Heart right ventricle (tissue), 16 donors: ENCODE results near the gene BEND7. TPM values are rescaled to one million over a fixed set of nuclear protein-coding genes. Genes with fewer than 3 reads are reported as not detected.

Source experiments
- ATAC-seq, 8 donors: fragments of 200-7000 bp; cut with Tn5 transposase; one replicate each; pipeline ENCODE4 v1.9.1; 2020; ENCODE audit warnings: mild to moderate bottlenecking in 8 of 8, moderate library complexity in 8 of 8, moderate number of reproducible peaks in 1 of 8
- DNase-seq, 2 donors: peaks; one replicate each; pipeline ENCODE4 v3.0.0-alpha.2; 2020
- H3K27ac ChIP-seq, 10 donors: fragments of 200-600 bp; sonication (generic) in 2 of 10; one replicate each; pipeline versions ENCODE4 v1.5.0 to v1.8.0; 2020 to 2022; ENCODE audit warnings: mild to moderate bottlenecking in 3 of 10
- H3K27me3 ChIP-seq, 7 donors: fragments of 200-600 bp; one replicate each; pipeline ENCODE4 v1.8.0; 2021 to 2022; ENCODE audit warnings: mild to moderate bottlenecking in 2 of 7
- H3K36me3 ChIP-seq, 9 donors: fragments of 200-600 bp; sonication (generic) in 1 of 9; one replicate each; pipeline versions ENCODE4 v1.5.0 to v1.8.0; 2020 to 2022; ENCODE audit warnings: mild to moderate bottlenecking in 2 of 9
- H3K4me1 ChIP-seq, 9 donors: fragments of 200-600 bp; sonication (generic) in 1 of 9; one replicate each; pipeline versions ENCODE4 v1.5.0 to v1.8.0; 2020 to 2022; ENCODE audit warnings: mild to moderate bottlenecking in 4 of 9
- H3K4me3 ChIP-seq, 10 donors: fragments of 200-600 bp; sonication (generic) in 2 of 10; one replicate each; pipeline versions ENCODE4 v1.5.0 to v1.8.0; 2020 to 2022; ENCODE audit warnings: mild to moderate bottlenecking in 7 of 10, moderate library complexity in 2 of 10
- H3K9me3 ChIP-seq, 11 donors: fragments of 200-600 bp in 10 of 11; sonication (generic) in 2 of 11; one replicate each; pipeline versions ENCODE4 v1.5.0 to v1.8.0; 2013 to 2022; ENCODE audit warnings: mild to moderate bottlenecking in 2 of 11, control low read depth in 1 of 11, moderate library complexity in 1 of 11
- CTCF ChIP-seq, 9 donors: fragments of 200-600 bp; sonication (generic) in 2 of 9; IDR thresholded peaks; one replicate each; pipeline versions ENCODE4 v1.5.0 to v1.8.0; 2021 to 2022; ENCODE audit warnings: antibody characterized with exemption in 9 of 9, mild to moderate bottlenecking in 5 of 9, moderate library complexity in 1 of 9
- WGBS, 2 donors: extraction: QIAGEN DNeasy Blood & Tissue Kit; methylation state at CpG; one replicate each; pipeline ENCODE4 v1.1.7; 2013; ENCODE audit warnings: inconsistent platforms in 1 of 2; 5-methylcytosine and 5-hydroxymethylcytosine counted together
- intact Hi-C, 10 donors: fragments of 100-400 bp; cut with DNase I; formaldehyde crosslinking; loops; one replicate each; pipeline versions ENCODE4 v1.11.1 to v1.14.2; 2022
- polyA plus RNA-seq, 2 donors: library from polyadenylated mRNA; stranded (reverse); fragments of 200-250 nt; gene quantifications; one replicate each; pipeline ENCODE4 v1.2.3, GENCODE V29; 2013
- total RNA-seq, 10 donors: library from RNA; stranded (reverse); fragmentation: NEBNext Ultra II Directional in 3 of 10; extraction: Animal tissue kit (Norgen Biotek cat#: 25700) in 3 of 10; gene quantifications; one replicate each; pipeline versions ENCODE4 v1.2.1 to v1.2.4, GENCODE V29; 2021 to 2023
- donor health status: Arrhythmogenic right ventricular cardiomyopathy.
- donor health status: ischemic (EF 13 %, LVEDD 7.1; RV severe dilation, severe dysfunction).
- donor health status: healthy with polysubstance abuse.
- donor health status: DM: no; HTN: yes; CAD: no.
- donor health status: DM: no; HTN: no; CAD: no.
- donor health status: ischemic (EF 25% LVEDD 6.9; RV normal size, moderate dysfunction).
- donor health status: ischemic (EF 25% LVEDD 5.7; RV mildly dilated, moderate dysfunction).
- donor health status: healthy.
- donor health status: DM: yes; HTN: yes; CAD: no.
- donor health status: Ischemic cardiomyopathy.
- donor health status: ischemic (EF 35%, LVEDD 5.7; RV mildly dilated, moderate dysfunction).
- donor health status: nonischemic (EF 11% LVEDD 7.7; RV severe dilation, severe dysfunction).
- donor health status: DM: yes; HTN: yes; CAD: no.
- donor health status: PGD.
- donor health status: ischemic (EF 29% LVEDD 5.4; RV normal size, mild dysfunction).
- donor health status: nonischemic (EF 23%, LVEDD 6.1; RV moderate dilation, normal function).

BEND7 gene
- total and polyA plus RNA-seq, 12 donors = 6.4 to 21.0 (median 12.5) TPM

GRCh38 chr10:13457958-13458686 lies 70.7 kb downstream of the BEND7 start:
- DNase-seq (no peak), ATAC-seq (no peak)
- no peaks in the 10 kb centered on the region for H3K4me1 ChIP-seq
- TF ChIP-seq CTCF (IDR thresholded peaks at IDR 0.05) = no peak
- intact Hi-C loops = no loop called here
- H3K27ac ChIP-seq = no peak overlapping the region
- no peak overlapping the region for H3K4me3 ChIP-seq
- no peaks in the 10 kb centered on the region for H3K27me3 ChIP-seq
- H3K9me3 ChIP-seq = no peaks in the 10 kb centered on the region
- 89% methylated on average over 13 of the region's 13 CpGs for WGBS, 2 donors
- H3K36me3 ChIP-seq = peaks cover 0 to 20% (median 0%) of the 10 kb centered on the region in 9 donors

DNA sequence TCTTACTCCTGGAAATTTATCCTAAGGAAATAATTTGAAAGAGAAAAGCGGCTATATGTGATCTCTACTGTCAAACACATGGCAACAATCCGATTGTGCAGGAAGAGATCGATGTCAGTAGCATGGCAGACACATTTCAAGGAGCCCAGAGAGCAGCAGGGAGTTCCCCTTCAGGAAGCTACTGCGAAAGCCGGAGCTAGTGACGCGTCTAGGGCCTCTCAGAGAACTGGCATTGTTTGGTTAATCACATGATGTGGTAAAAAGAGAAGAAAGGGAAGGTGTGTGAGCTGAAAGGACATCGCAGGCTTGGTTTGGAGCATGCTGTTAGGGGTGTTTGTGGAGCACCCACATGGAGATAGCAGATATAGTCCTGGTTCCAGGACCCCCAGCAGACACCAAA lies 74.9 kb downstream of the BEND7 start:
- TF ChIP-seq CTCF (IDR thresholded peaks at IDR 0.05) = no peak
- no peaks in the 10 kb centered on the region for H3K4me1 ChIP-seq
- no peaks in the 10 kb centered on the region for H3K27me3 ChIP-seq
- no peak overlapping the region for H3K4me3 ChIP-seq
- no peak for DNase-seq
- no peak overlapping the region for H3K27ac ChIP-seq
- no peaks in the 10 kb centered on the region for H3K9me3 ChIP-seq
- peaks cover 0 to 33% (median 0%) of the 10 kb centered on the region in 9 donors for H3K36me3 ChIP-seq
- intact Hi-C loops = no loop called here
- ATAC-seq = no peak
- 78% methylated on average over 8 of the region's 8 CpGs for WGBS, 2 donors

DNA sequence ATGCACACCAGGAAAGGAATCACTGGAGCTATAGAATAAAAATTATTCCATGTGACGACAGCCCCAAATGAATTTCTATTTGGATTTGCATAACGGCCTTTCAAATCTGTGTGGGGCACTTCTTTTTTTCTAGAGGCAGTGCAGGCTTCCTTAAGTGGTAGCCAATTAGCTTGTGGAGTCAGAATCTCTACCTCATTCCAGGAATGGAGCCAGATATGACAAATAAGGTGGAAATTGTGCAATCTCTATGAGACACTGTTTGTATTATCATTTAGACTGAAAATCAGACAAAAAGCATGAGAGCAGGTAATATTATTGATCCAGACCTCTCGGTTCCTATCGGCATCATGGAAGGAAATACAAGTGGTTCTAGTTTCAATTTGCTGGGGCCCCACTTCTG lies 78.7 kb downstream of the BEND7 start:
- H3K36me3 ChIP-seq = peaks cover 0 to 65% (median 10%) of the 10 kb centered on the region in 9 donors
- no peaks in the 10 kb centered on the region for H3K4me1 ChIP-seq
- DNase-seq (no peak), ATAC-seq (no peak)
- H3K9me3 ChIP-seq = no peaks in the 10 kb centered on the region
- no peak for TF ChIP-seq CTCF (IDR thresholded peaks at IDR 0.05)
- WGBS, 2 donors = 90 to 92% methylated on average over 4 of the region's 4 CpGs
- H3K27me3 ChIP-seq = no peaks in the 10 kb centered on the region
- H3K27ac ChIP-seq = no peak overlapping the region
- intact Hi-C loops = no loop called here
- no peak overlapping the region for H3K4me3 ChIP-seq

DNA sequence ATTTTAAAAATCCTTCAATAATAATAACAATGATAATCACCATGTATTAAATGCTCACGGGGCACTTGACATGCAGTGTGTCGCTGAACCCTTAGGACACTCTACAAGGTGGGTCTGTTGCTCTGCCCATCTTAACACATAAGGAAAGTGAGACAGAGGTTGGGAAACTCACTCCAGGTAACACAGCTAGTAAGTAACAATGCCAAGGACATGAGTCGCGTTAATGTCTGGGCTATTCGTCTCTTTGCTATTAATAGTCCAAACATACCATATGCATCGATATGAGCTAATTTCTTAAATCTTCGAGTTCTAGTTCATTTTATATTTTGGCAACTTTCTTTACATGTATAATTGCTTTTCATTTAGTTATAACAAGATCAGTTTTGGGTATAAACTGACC lies 79.5 kb downstream of the BEND7 start:
- Histone ChIP-seq H3K4me3 (no peak overlapping the region), H3K27ac (no peak overlapping the region), H3K4me1 (no peaks in the 10 kb centered on the region), H3K27me3 (no peaks in the 10 kb centered on the region), H3K9me3 (no peaks in the 10 kb centered on the region), H3K36me3 (peaks cover 0 to 67% (median 10%) of the 10 kb centered on the region in 9 donors)
- DNase-seq = no peak
- ATAC-seq = no peak
- intact Hi-C loops = loop anchor here in 1 of 10 donors (10.0 kb wide), 1 partner anchor 284 kb away; the partner anchor contains the start of gene MCM10
- TF ChIP-seq CTCF (IDR thresholded peaks at IDR 0.05) = no peak
- WGBS, 2 donors = 79 to 81% methylated on average over 7 of the region's 7 CpGs
